Measurements from ENCODE around the gene PLCE1. TPM values are rescaled to one million over a fixed set of nuclear protein-coding genes. Genes with fewer than 3 reads are reported as not detected.
A peak's percentile ranks its signal among the peaks of the same experiment; 100 is the strongest.

PLCE1 gene
- total and polyA plus RNA-seq, 2 of the 8 experiments (the other 6 are each of a cell fraction or from before 2014, with no cell fraction given) = 0.05 to 0.06 TPM

DNA sequence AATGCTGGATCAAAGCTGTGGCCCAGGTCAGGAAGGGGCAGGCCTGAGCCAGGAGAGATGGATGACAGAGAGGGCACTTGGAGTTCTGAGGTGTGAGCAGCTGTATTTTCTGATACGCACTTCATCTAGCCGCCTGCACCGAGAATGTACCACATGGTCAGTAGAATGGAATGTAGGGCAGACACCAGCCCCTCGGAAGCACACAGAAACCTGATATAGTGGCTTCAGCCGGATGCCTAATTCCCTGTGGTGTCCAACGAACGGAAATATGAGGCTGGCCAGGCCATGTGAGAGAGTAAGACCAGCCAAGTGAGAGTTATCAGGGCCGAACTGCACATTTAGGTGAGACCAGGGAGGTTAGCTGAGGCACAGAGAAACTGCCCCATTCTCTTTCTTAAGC is 46.7 kb upstream of the PLCE1 start:
- Histone ChIP-seq H3K56ac (replicated peaks; ENCODE audit: insufficient read length, low read depth, low read length) (no peak overlapping the region), H3K18ac (ENCODE audit: extremely low read depth, low read length) (no peak overlapping the region), H3K4me3 (ENCODE audit: extremely low read depth in 1 of 4, insufficient read depth in 2 of 4, low read depth in 3 of 4, low read length in 4 of 4) (no peak overlapping the region), H3K23me2 (ENCODE audit: low read depth, low read length) (no peaks in the 10 kb centered on the region), H4K20me1 (replicated peaks in 1 of 2; ENCODE audit: control insufficient read depth in 1 of 2, insufficient read depth in 2 of 2, low read length in 2 of 2) (no peaks in the 10 kb centered on the region), H3K4ac (replicated peaks; ENCODE audit: insufficient read length, low read depth, low read length) (no peak overlapping the region), H4K8ac (ENCODE audit: extremely low read depth, insufficient read depth, low read length) (no peak overlapping the region; the same call in 1 of the 2 replicates), H4K5ac (ENCODE audit: insufficient read length, low read depth, low read length) (no peak overlapping the region), H2BK120ac (replicated peaks; ENCODE audit: low read depth, low read length) (no peak overlapping the region), H3K79me2 (ENCODE audit: control insufficient read depth in 1 of 2, insufficient read depth in 2 of 2, low read length in 2 of 2) (no peaks in the 10 kb centered on the region), H3K27me3 (replicated peaks in 1 of 4; ENCODE audit: control insufficient read depth in 3 of 4, extremely low read depth in 1 of 4, insufficient read depth in 3 of 4, low read length in 3 of 4) (no peaks in the 10 kb centered on the region), H2BK5ac (ENCODE audit: low read depth, low read length) (no peak overlapping the region), H3K4me2 (ENCODE audit: insufficient read depth in 1 of 2, low read depth in 2 of 2, low read length in 2 of 2) (no peak overlapping the region), H3K23ac (ENCODE audit: insufficient read length) (no peak overlapping the region), H4K91ac (replicated peaks; ENCODE audit: insufficient read length, low read length) (no peak overlapping the region), H2BK15ac (ENCODE audit: low read length) (no peak overlapping the region), H2BK12ac (ENCODE audit: low read depth, low read length) (no peak overlapping the region), H3K4me1 (replicated peaks in 1 of 4; ENCODE audit: control insufficient read depth in 3 of 4, insufficient read depth in 4 of 4, low read length in 3 of 4) (no peaks in the 10 kb centered on the region), H2BK20ac (ENCODE audit: low read length) (no peak overlapping the region), H3K9ac (replicated peaks in 1 of 4; ENCODE audit: extremely low read depth in 1 of 4, low read depth in 3 of 4, low read length in 3 of 4) (no peak overlapping the region), H3K9me3 (ENCODE audit: insufficient read depth in 2 of 2, low read depth in 1 of 2, low read length in 1 of 2) (no peaks in the 10 kb centered on the region), H3K14ac (ENCODE audit: insufficient read length) (no peak overlapping the region), H2AFZ (ENCODE audit: low read length) (0 out of 2 replicates have a peak overlapping the region, but pooled peaks have one; percentile 13), H3K36me3 (ENCODE audit: control insufficient read depth in 2 of 4, insufficient read depth in 4 of 4, low read length in 3 of 4) (no peaks in the 10 kb centered on the region), H3K27ac (ENCODE audit: low read depth, low read length) (no peak overlapping the region), H2AK5ac (ENCODE audit: low read depth, low read length) (no peak overlapping the region), H3K79me1 (ENCODE audit: low read depth, low read length) (no peaks in the 10 kb centered on the region)
- DNase-seq (ENCODE audit: low read depth in 1 of 2, low spot score in 2 of 2) (no peak), FAIRE-seq (no peak)
- TF ChIP-seq BCL11A (IDR thresholded peaks at IDR 0.05; ENCODE audit: low read depth in 2 of 2, low read length in 2 of 2) = no peak
- CTCF ChIA-PET (ENCODE audit: partially characterized antibody) = interaction anchor here (0.7 to 1.0 kb wide), 2 partner anchors 30 to 120 kb away, joined by 3 read pairs; no protein-coding TSS in a partner anchor
- POLR2A ChIA-PET (ENCODE audit: partially characterized antibody) = no interaction called here
- 87% methylated on average over 8 of the region's 8 CpGs; no CpG with 5 or more reads in 1 of the 2 experiments for WGBS, 2 experiments (ENCODE audit: extremely low coverage in 1 of 2, insufficient coverage in 1 of 2, insufficient read length in 1 of 2, insufficient replicate concordance in 2 of 2, low coverage in 1 of 2, low lambda C conversion rate in 2 of 2, missing lambda C conversion rate in 1 of 2)

Data from H1 (cell line).